Activated CD8-positive, alpha-beta memory T cell treated with anti-CD3 and anti-CD28 coated beads, Interleukin-2, amount 50 U/mL, for 48 hours (primary cell): ENCODE results near the gene TEAD1.

Experiments
- DNase-seq: peaks from one replicate; pipeline ENCODE4 v3.0.0-alpha.2; 2020

Gene TEAD1

GRCh38 chr11:12667646-12668045, 6.6 kb upstream of the TEAD1 start:
- DNase-seq, result no peak

GRCh38 chr11:12668166-12668565, 6.1 kb upstream of the TEAD1 start:
- DNase-seq, result no peak

- no peak for DNase-seq
These were observed 4.3 kb upstream of the TEAD1 start for GRCh38 chr11:12669930-12670329.

GRCh38 chr11:12671370-12671769, 2.9 kb upstream of the TEAD1 start:
- no peak for DNase-seq

- DNase-seq, result no peak
These were observed 659 bp upstream of the TEAD1 start for GRCh38 chr11:12673601-12673923.

- no peak for DNase-seq
These were observed 332 bp downstream of the TEAD1 start for GRCh38 chr11:12674571-12674935.

GRCh38 chr11:12674936-12675696, 895 bp downstream of the TEAD1 start:
- DNase-seq, result no peak

GRCh38 chr11:12675951-12676711, 1.9 kb downstream of the TEAD1 start:
- no peak for DNase-seq

- no peak for DNase-seq
These were observed 2.9 kb downstream of the TEAD1 start for GRCh38 chr11:12677131-12677530.

GRCh38 chr11:12678092-12678491, 3.9 kb downstream of the TEAD1 start:
- no peak for DNase-seq

GRCh38 chr11:12678991-12679390, 4.8 kb downstream of the TEAD1 start:
- DNase-seq, result no peak

- no peak for DNase-seq
These were observed 5.2 kb downstream of the TEAD1 start for GRCh38 chr11:12679471-12679870.

GRCh38 chr11:12680246-12680939, 6.2 kb downstream of the TEAD1 start:
- DNase-seq, result no peak

GRCh38 chr11:12680940-12681258, 6.7 kb downstream of the TEAD1 start:
- DNase-seq, result no peak

- no peak for DNase-seq
These were observed 7.2 kb downstream of the TEAD1 start for GRCh38 chr11:12681466-12681865.

GRCh38 chr11:12682288-12682687, 8.1 kb downstream of the TEAD1 start:
- no peak for DNase-seq

- no peak for DNase-seq
These were observed 8.7 kb downstream of the TEAD1 start for GRCh38 chr11:12682737-12683500.

- DNase-seq, result no peak
These were observed 9.7 kb downstream of the TEAD1 start for GRCh38 chr11:12683874-12684273.

- no peak for DNase-seq
These were observed 10.1 kb downstream of the TEAD1 start for GRCh38 chr11:12684315-12684714.

- DNase-seq, result no peak
These were observed 10.6 kb downstream of the TEAD1 start for GRCh38 chr11:12684816-12685215.

GRCh38 chr11:12685229-12685628, 11.0 kb downstream of the TEAD1 start:
- no peak for DNase-seq

- no peak for DNase-seq
These were observed 12.2 kb downstream of the TEAD1 start for GRCh38 chr11:12686246-12687060.

GRCh38 chr11:12687216-12687623, 13.0 kb downstream of the TEAD1 start:
- DNase-seq, result no peak
